HG02870 (cell line): ENCODE data around the gene MEMO1.
"Not testable (repeated sequence)": the region's sequence is repeated elsewhere in the genome, so short reads cannot be mapped to it uniquely, and the experiment has no call there.

ENCODE experiments used
- ATAC-seq: cut with Tn5 transposase; IDR thresholded peaks from one replicate; pipeline ENCODE4 v1.9.1; 2021; ENCODE audit warnings: mild to moderate bottlenecking, moderate library complexity; ENCODE audit not compliant: unreplicated experiment

The MEMO1 gene

DNA sequence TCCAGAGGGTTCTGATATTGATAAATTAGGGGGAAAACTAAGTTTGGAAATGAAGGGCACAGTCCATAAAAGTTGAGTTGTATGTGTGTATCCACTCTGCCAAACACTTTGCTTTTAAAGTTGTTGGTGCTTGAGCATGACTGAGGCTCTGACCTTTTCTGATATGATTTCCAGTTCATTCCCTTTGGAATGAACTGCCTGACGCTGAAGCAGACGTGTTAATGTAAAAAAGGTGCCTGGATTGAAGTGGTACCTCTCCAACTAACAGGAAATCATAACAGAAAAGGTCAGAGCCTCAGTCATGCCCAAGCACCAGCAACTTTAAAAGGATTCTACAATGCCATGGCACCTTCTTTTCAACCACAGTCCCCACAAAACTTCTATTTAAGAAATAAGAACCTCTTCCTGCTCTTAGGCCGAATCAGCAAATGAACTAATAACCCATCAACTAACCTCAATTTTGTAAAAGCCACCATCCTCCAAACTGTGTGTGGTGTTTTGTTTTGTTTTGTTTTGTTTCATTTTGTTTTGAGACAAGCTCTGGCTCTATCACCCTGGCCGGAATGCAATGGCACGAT lies 52.6 kb downstream of the MEMO1 start:
- no peak for ATAC-seq

DNA sequence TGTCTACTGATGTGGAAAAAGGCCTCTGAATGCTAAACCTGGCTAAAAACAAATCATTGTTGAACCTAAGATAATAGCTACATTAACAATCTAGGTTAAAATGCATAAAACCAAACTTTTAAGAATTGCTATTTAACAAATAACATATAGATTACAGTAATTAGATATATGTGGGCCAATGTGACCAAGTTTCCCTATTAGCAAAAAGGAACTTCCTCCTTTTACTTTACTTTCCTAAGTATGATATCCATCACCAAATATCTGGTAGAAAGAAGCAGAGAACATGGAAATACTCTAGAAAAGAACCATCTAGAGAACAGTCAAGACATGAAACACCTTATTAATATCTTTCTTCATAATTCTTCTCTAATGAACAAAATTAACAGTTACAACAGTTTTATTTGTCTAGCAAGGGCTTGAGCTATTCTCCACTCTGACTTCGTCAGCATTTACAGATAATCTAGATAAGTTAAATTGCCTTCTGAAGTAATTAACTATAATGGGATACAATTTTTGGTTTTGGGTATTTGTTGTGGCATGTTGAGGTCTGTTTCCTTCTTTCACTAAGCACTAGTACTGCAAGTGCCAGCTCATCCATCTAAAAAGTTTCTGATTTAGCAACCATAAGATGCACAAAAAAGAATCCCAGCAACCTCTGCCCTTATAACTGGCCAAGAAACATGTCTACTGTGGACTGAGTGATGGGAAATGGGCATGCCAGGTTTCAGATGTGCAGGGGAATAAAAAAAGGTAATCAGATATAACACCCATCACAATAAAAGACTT lies 53.3 kb downstream of the MEMO1 start:
- ATAC-seq: peak; percentile 24

DNA sequence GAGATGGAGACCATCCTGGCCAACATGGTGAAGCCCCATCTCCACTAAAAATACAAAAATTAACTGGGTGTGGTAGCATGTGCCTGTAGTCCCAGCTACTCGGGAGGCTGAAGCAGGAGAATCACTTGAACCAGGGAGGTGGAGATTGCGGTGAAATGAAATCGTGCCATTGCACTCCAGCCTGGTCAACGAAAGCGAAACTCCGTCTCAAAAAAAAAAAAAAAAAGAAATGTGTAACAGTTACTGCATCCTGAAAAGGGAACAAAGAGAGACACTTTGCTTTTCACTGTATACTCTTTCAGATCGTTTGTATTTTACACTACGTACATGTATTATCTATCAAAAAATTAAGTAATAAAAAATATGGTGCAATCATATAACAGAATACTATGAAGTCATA lies 53.9 kb downstream of the MEMO1 start:
- peak; percentile 67 for ATAC-seq

DNA sequence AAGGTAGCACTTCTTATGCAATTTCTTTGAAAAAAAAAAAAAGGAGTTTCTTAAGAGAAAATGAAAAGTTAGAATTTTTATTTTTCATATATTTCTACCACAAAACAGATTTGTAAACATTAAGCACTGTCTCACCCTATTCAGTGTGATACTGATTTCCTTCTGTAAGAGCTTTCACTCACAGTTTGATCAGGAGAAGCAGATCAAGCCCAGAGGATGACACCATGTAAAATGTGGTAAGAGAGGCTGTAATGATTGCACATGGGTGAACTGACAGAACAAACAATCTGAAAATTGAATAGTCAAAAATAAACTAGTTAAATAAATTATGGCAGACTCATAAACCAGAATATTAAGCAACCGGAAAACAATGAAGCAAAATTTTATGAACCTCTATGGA lies 54.5 kb downstream of the MEMO1 start:
- no peak for ATAC-seq

- not testable (repeated sequence) for ATAC-seq
These were observed 57.7 kb downstream of the MEMO1 start for GRCh38 chr2:31953095-31953494.

- ATAC-seq: no peak
These were observed 59.8 kb downstream of the MEMO1 start for GRCh38 chr2:31950946-31951562.

GRCh38 chr2:31947871-31948270 lies 62.9 kb downstream of the MEMO1 start:
- no peak for ATAC-seq

GRCh38 chr2:31946838-31947237 lies 64.0 kb downstream of the MEMO1 start:
- ATAC-seq: no peak

GRCh38 chr2:31945572-31945935 lies 65.3 kb downstream of the MEMO1 start:
- ATAC-seq: no peak

GRCh38 chr2:31944828-31945571 lies 65.8 kb downstream of the MEMO1 start:
- no peak for ATAC-seq

GRCh38 chr2:31943636-31944225 lies 67.1 kb downstream of the MEMO1 start:
- no peak for ATAC-seq

- no peak for ATAC-seq
These were observed 69.9 kb downstream of the MEMO1 start for GRCh38 chr2:31940920-31941319.

- ATAC-seq: no peak
These were observed 73.1 kb downstream of the MEMO1 start for GRCh38 chr2:31937741-31938140.

DNA sequence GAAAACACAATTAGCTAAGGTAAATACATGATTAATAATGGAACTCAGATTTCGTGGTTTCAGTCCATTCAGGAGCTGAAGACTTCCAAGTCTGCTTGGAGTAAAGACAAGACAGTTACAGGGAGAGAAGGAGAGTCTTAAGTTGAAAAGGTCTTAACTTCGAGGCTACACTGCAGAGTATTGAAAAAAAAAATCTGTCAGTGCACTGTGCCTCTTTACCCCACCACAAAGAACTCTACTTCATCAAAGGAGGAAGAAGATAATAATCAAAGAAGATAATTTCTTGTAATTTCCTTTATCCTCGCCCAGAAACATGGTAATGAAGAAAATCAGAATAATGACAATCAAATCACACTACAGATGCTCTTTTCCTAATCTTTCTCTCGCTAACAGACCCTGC lies 75.4 kb downstream of the MEMO1 start:
- no peak for ATAC-seq

GRCh38 chr2:31933066-31933465 lies 77.7 kb downstream of the MEMO1 start:
- ATAC-seq: no peak

- ATAC-seq: no peak
These were observed 78.2 kb downstream of the MEMO1 start for GRCh38 chr2:31932589-31932988.

GRCh38 chr2:31931916-31932315 lies 78.9 kb downstream of the MEMO1 start:
- no peak for ATAC-seq

DNA sequence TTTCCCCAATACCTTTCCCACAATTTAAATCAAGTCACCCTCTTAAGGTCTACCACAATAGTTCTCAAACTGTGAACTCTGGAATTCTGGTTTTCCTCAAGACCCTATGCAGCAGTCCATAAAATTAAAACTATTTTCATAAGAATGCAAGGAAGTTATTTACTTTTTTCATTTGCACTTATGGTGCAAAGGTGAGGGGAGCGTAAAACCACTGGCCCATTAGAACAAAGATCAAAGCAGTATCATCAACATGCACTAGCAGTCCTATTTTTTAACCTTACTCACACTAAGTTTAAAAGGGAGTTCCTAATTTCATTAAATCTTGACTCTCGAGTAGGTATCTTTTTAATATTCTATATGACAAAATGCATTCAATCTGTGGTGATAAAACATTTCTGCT lies 85.3 kb downstream of the MEMO1 start:
- ATAC-seq: no peak

DNA sequence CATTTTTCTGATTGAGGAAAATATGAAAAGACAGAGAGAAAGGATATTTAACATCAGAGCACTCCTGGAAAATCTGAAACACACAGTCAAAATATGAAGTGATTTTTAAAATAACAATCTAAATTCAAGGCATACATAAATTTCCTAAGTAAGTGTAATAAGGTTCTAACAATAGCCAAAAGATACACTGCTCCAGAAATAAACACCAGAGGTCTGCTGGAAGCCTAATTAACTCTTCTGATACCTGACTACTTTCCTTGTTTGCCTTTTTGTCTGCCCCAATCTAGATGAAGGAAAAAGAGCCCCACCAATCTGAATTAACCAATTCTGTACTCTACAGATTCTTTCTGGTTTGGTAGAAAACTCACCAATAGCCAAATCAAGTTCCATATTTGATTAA lies 87.1 kb downstream of the MEMO1 start:
- ATAC-seq: no peak

- no peak for ATAC-seq
These were observed 88.0 kb downstream of the MEMO1 start for GRCh38 chr2:31922542-31923408.
